HEK293 (cell line): ENCODE results near the gene TBC1D22A.

Source experiments
- CTCF ChIA-PET: fragments of 350-600 bp; formaldehyde crosslinking; extraction: SDS; loops from one replicate; lab custom pipeline; 2021; ENCODE audit warnings: antibody characterized with exemption; lab: Yijun Ruan, JAX
- POLR2A ChIA-PET: fragments of 300-600 bp; formaldehyde crosslinking; extraction: SDS; loops from one replicate; lab custom pipeline; 2020; ENCODE audit warnings: antibody characterized with exemption, inconsistent platforms; lab: Yijun Ruan, JAX
- H3K27ac ChIP-seq: fragments of 200-500 bp; sonication (Bioruptor generic); 2 replicates; pipeline ENCODE4 v1.5.1; 2014; ENCODE audit warnings: low read depth, low read length, control low read depth, inconsistent platforms; ENCODE audit errors: extremely low read depth
- H3K36me3 ChIP-seq, 2 experiments: fragments of 200-500 bp in 1 of 2; sonication (Bioruptor generic) in 1 of 2; 1 replicate in 1 of 2; 2 replicates in 1 of 2; pipeline ENCODE4 v1.5.1; 2014 to 2017; ENCODE audit warnings: inconsistent platforms in 2 of 2, low read length in 2 of 2; ENCODE audit not compliant: control insufficient read depth in 2 of 2, insufficient read depth in 1 of 2
- H3K4me1 ChIP-seq: fragments of 200-500 bp; sonication (Bioruptor generic); 2 replicates; pipeline ENCODE4 v1.5.1; 2014; ENCODE audit warnings: mild to moderate bottlenecking, low read length, inconsistent platforms; ENCODE audit not compliant: control insufficient read depth, insufficient read depth
- H3K4me3 ChIP-seq: 2 replicates; pipeline ENCODE4 v1.5.1; 2011; ENCODE audit warnings: low read depth, mild to moderate bottlenecking, control low read depth, low read length, moderate library complexity
- H3K9me3 ChIP-seq: fragments of 200-500 bp; sonication (Bioruptor generic); 2 replicates; pipeline ENCODE4 v1.5.1; 2014; ENCODE audit warnings: low read depth, low read length, inconsistent platforms; ENCODE audit not compliant: control insufficient read depth, insufficient read depth
- AEBP2 ChIP-seq: fragments of 450-650 bp; formaldehyde crosslinking; IDR thresholded peaks from 2 replicates; pipeline ENCODE4 v1.5.1; 2016; ENCODE audit warnings: missing biosample characterization, missing genetic modification characterization, borderline replicate concordance
- BCL11B ChIP-seq: fragments of 450-650 bp; formaldehyde crosslinking; IDR thresholded peaks from 2 replicates; pipeline ENCODE4 v1.5.1; 2016; ENCODE audit warnings: low read depth, missing biosample characterization, missing genetic modification characterization
- GLI2 ChIP-seq: fragments of 450-650 bp; formaldehyde crosslinking; IDR thresholded peaks from 2 replicates; pipeline ENCODE4; 2017; ENCODE audit warnings: missing biosample characterization, missing genetic modification characterization, low read depth, borderline replicate concordance
- GLIS2 ChIP-seq: fragments of 450-650 bp; formaldehyde crosslinking; IDR thresholded peaks from 2 replicates; pipeline ENCODE4 v1.5.1; 2016; ENCODE audit warnings: missing biosample characterization, missing genetic modification characterization
- HOXD13 ChIP-seq: sonication (generic); formaldehyde crosslinking; IDR thresholded peaks from 2 replicates; pipeline ENCODE4 v1.8.0; 2022; ENCODE audit warnings: missing genetic modification reagents, borderline replicate concordance
- IKZF3 ChIP-seq: fragments of 450-650 bp; IDR thresholded peaks from 2 replicates; pipeline ENCODE4 v1.5.0; 2018; ENCODE audit warnings: missing biosample characterization, mild to moderate bottlenecking, missing genetic modification characterization, moderate library complexity
- KLF16 ChIP-seq: fragments of 450-650 bp; formaldehyde crosslinking; IDR thresholded peaks from 2 replicates; pipeline ENCODE4 v1.5.1; 2017; ENCODE audit warnings: missing biosample characterization, missing genetic modification characterization
- KLF8 ChIP-seq: fragments of 450-650 bp; formaldehyde crosslinking; IDR thresholded peaks from 2 replicates; pipeline ENCODE4 v1.5.1; 2016; ENCODE audit warnings: missing biosample characterization, missing genetic modification characterization
- REPIN1 ChIP-seq: fragments of 450-650 bp; formaldehyde crosslinking; IDR thresholded peaks from 2 replicates; pipeline ENCODE4 v1.5.1; 2017; ENCODE audit warnings: missing biosample characterization, missing genetic modification characterization, low read depth
- SETDB1 ChIP-seq: IDR thresholded peaks from one replicate; pipeline ENCODE4 v1.6.1; 2017; ENCODE audit warnings: mild to moderate bottlenecking, low read length, moderate library complexity, mixed read lengths; ENCODE audit not compliant: insufficient read length
- TCF7L2 ChIP-seq: IDR thresholded peaks from 2 replicates; pipeline ENCODE4 v1.6.1; 2011; ENCODE audit warnings: low read depth, mild to moderate bottlenecking, inconsistent platforms, low read length, moderate library complexity, borderline replicate concordance
- ZBTB1 ChIP-seq: fragments of 450-650 bp; formaldehyde crosslinking; IDR thresholded peaks from 2 replicates; pipeline ENCODE4 v1.5.1; 2016; ENCODE audit warnings: missing biosample characterization, missing genetic modification characterization
- ZBTB10 ChIP-seq: fragments of 450-650 bp; formaldehyde crosslinking; IDR thresholded peaks from 2 replicates; pipeline ENCODE4 v1.5.1; 2016; ENCODE audit warnings: missing biosample characterization, missing genetic modification characterization
- ZEB2 ChIP-seq: fragments of 450-650 bp; formaldehyde crosslinking; IDR thresholded peaks from 2 replicates; pipeline ENCODE4 v1.5.1; 2016; ENCODE audit warnings: missing biosample characterization, missing genetic modification characterization
- ZFP3 ChIP-seq: fragments of 450-650 bp; formaldehyde crosslinking; IDR thresholded peaks from 2 replicates; pipeline ENCODE4 v1.5.1; 2016; ENCODE audit warnings: low read depth, missing biosample characterization, missing genetic modification characterization
- ZNF121 ChIP-seq: fragments of 450-650 bp; formaldehyde crosslinking; IDR thresholded peaks from 2 replicates; pipeline ENCODE4 v1.5.1; 2016; ENCODE audit warnings: missing biosample characterization, missing genetic modification characterization
- ZNF202 ChIP-seq: fragments of 450-650 bp; formaldehyde crosslinking; IDR thresholded peaks from 2 replicates; pipeline ENCODE4 v1.5.1; 2016; ENCODE audit warnings: missing biosample characterization, missing genetic modification characterization, borderline replicate concordance
- ZNF211 ChIP-seq: fragments of 450-650 bp; formaldehyde crosslinking; IDR thresholded peaks from 2 replicates; pipeline ENCODE4 v1.5.1; 2016; ENCODE audit warnings: low read depth, missing biosample characterization, missing genetic modification characterization
- ZNF214 ChIP-seq: fragments of 450-650 bp; formaldehyde crosslinking; IDR thresholded peaks from 2 replicates; pipeline ENCODE4 v1.5.1; 2017; ENCODE audit warnings: missing biosample characterization, mild to moderate bottlenecking, missing genetic modification characterization, borderline replicate concordance
- ZNF302 ChIP-seq: fragments of 450-650 bp; formaldehyde crosslinking; IDR thresholded peaks from 2 replicates; pipeline ENCODE4 v1.5.1; 2016; ENCODE audit warnings: missing biosample characterization, missing genetic modification characterization, low read depth
- ZNF404 ChIP-seq: fragments of 450-650 bp; formaldehyde crosslinking; IDR thresholded peaks from 2 replicates; pipeline ENCODE4 v1.5.1; 2017; ENCODE audit warnings: missing biosample characterization, missing genetic modification characterization
- ZNF423 ChIP-seq: fragments of 450-650 bp; formaldehyde crosslinking; IDR thresholded peaks from 2 replicates; pipeline ENCODE4 v1.5.1; 2016; ENCODE audit warnings: missing biosample characterization, missing genetic modification characterization
- ZNF530 ChIP-seq: fragments of 450-650 bp; formaldehyde crosslinking; IDR thresholded peaks from 2 replicates; pipeline ENCODE4 v1.5.1; 2016; ENCODE audit warnings: low read depth, missing biosample characterization, missing genetic modification characterization
- ZNF776 ChIP-seq: fragments of 450-650 bp; formaldehyde crosslinking; IDR thresholded peaks from 2 replicates; pipeline ENCODE4 v1.5.0; 2017; ENCODE audit warnings: missing biosample characterization, missing genetic modification characterization, borderline replicate concordance
- TF ChIP-seq, protein P1 (sequence below): fragments of 450-650 bp; formaldehyde crosslinking; IDR thresholded peaks from 2 replicates; pipeline ENCODE4 v1.5.1; 2016; ENCODE audit warnings: missing biosample characterization, missing genetic modification characterization

TBC1D22A gene

GRCh38 chr22:47075568-47075967, 313.1 kb downstream of the TBC1D22A start:
- TF ChIP-seq IKZF3 (no peak), REPIN1 (tag by site-specific recombination) (no peak), ZNF302 (no peak), ZNF121 (tag by site-specific recombination) (no peak), ZNF776 (tag by site-specific recombination) (no peak), SETDB1 (peak; percentile 82)
- Histone ChIP-seq H3K36me3 (no peaks in the 10 kb centered on the region), H3K4me3 (no peak overlapping the region), H3K4me1 (no peaks in the 10 kb centered on the region), H3K27ac (no peak overlapping the region), H3K9me3 (no peaks in the 10 kb centered on the region)
- POLR2A ChIA-PET, result no interaction called here
- CTCF ChIA-PET, result interaction anchor here (0.6 kb wide), 1 partner anchor 68 kb away, joined by 3 read pairs; no protein-coding TSS in a partner anchor

GRCh38 chr22:47076758-47077157, 314.3 kb downstream of the TBC1D22A start:
- ChIA-PET CTCF (no interaction called here), POLR2A (no interaction called here)
- TF ChIP-seq ZEB2 (tag by site-specific recombination) (no peak), TCF7L2 (no peak), GLI2 (no peak), ZFP3 (tag by site-specific recombination) (no peak), ZNF214 (tag by site-specific recombination) (no peak), KLF8 (tag by site-specific recombination) (no peak), KLF16 (tag by site-specific recombination) (no peak), AEBP2 (tag by site-specific recombination) (no peak), BCL11B (tag by site-specific recombination) (no peak), ZNF423 (tag by site-specific recombination) (no peak), ZNF530 (no peak), ZNF404 (tag by site-specific recombination) (no peak), GLIS2 (tag by site-specific recombination) (no peak), ZBTB1 (no peak), ZNF202 (tag by site-specific recombination) (no peak), ZNF211 (tag by site-specific recombination) (no peak), HOXD13 (CRISPR knock-in tag) (no peak), ZBTB10 (tag by site-specific recombination) (no peak)
- TF ChIP-seq, protein P1, sequence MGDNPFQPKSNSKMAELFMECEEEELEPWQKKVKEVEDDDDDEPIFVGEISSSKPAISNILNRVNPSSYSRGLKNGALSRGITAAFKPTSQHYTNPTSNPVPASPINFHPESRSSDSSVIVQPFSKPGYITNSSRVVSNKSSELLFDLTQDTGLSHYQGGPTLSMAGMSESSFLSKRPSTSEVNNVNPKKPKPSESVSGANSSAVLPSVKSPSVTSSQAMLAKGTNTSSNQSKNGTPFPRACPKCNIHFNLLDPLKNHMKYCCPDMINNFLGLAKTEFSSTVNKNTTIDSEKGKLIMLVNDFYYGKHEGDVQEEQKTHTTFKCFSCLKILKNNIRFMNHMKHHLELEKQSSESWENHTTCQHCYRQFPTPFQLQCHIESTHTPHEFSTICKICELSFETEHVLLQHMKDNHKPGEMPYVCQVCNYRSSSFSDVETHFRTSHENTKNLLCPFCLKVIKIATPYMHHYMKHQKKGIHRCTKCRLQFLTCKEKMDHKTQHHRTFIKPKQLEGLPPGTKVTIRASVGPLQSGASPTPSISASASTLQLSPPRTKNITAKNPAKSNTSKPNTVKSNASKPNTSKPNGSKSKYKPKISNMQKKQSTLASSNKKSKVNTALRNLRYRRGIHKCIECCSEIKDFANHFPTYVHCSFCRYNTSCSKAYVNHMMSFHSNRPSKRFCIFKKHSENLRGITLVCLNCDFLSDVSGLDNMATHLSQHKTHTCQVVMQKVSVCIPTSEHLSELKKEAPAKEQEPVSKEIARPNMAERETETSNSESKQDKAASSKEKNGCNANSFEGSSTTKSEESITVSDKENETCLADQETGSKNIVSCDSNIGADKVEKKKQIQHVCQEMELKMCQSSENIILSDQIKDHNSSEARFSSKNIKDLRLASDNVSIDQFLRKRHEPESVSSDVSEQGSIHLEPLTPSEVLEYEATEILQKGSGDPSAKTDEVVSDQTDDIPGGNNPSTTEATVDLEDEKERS, result no peak
- Histone ChIP-seq H3K4me3 (no peak overlapping the region), H3K9me3 (no peaks in the 10 kb centered on the region), H3K36me3 (no peaks in the 10 kb centered on the region), H3K4me1 (no peaks in the 10 kb centered on the region), H3K27ac (no peak overlapping the region)
